ENCODE results near the gene EMILIN3. TPM values are rescaled to one million over a fixed set of nuclear protein-coding genes. Genes with fewer than 3 reads are reported as not detected.
A peak's percentile ranks its signal among the peaks of the same experiment; 100 is the strongest.

The EMILIN3 gene
- polyA plus RNA-seq, 1 experiment = 0.12 TPM

- ChIA-PET CTCF (interaction anchor here (0.8 to 3.6 kb wide), 3 partner anchors 8 to 159 kb away, joined by 3 to 22 read pairs (median 4); partner anchors contain the start of gene LPIN3), POLR2A (no interaction called here)
- Histone ChIP-seq H3K9me3 (ENCODE audit: control insufficient read depth, insufficient read depth, low read length) (no peaks in the 10 kb centered on the region), H3K4me3 (ENCODE audit: low read depth, low read length) (no peak overlapping the region), H3K27ac (ENCODE audit: low read depth, low read length) (no peak overlapping the region), H3K27me3 (ENCODE audit: control insufficient read depth, insufficient read depth, low read length) (no peaks in the 10 kb centered on the region)
- TF ChIP-seq CTCF (IDR thresholded peaks at IDR 0.05; ENCODE audit: low read depth, low read length) = no peak
- DNase-seq (ENCODE audit: low read depth, low spot score) = no peak
Observed at GRCh38 chr20:41331731-41332130, 34.9 kb downstream of the EMILIN3 start.

GRCh38 chr20:41330941-41331340 lies 35.7 kb downstream of the EMILIN3 start:
- Histone ChIP-seq H3K4me3 (ENCODE audit: low read depth, low read length) (no peak overlapping the region), H3K27me3 (ENCODE audit: control insufficient read depth, insufficient read depth, low read length) (no peaks in the 10 kb centered on the region), H3K27ac (ENCODE audit: low read depth, low read length) (no peak overlapping the region), H3K9me3 (ENCODE audit: control insufficient read depth, insufficient read depth, low read length) (no peaks in the 10 kb centered on the region)
- TF ChIP-seq CTCF (IDR thresholded peaks at IDR 0.05; ENCODE audit: low read depth, low read length) = no peak
- ChIA-PET CTCF (interaction anchor here (0.8 to 1.9 kb wide), 4 partner anchors 8 to 234 kb away, joined by 3 to 9 read pairs (median 4); partner anchors contain the start of gene LPIN3), POLR2A (no interaction called here)
- DNase-seq (ENCODE audit: low read depth, low spot score) = no peak

- Histone ChIP-seq H3K4me3 (ENCODE audit: low read depth, low read length) (no peak overlapping the region), H3K27ac (ENCODE audit: low read depth, low read length) (peak overlapping the region; percentile 99), H3K9me3 (ENCODE audit: control insufficient read depth, insufficient read depth, low read length) (no peaks in the 10 kb centered on the region), H3K27me3 (ENCODE audit: control insufficient read depth, insufficient read depth, low read length) (no peaks in the 10 kb centered on the region)
- POLR2A ChIA-PET = interaction anchor here (1.0 to 1.3 kb wide), 3 partner anchors 14 to 107 kb away, joined by 3 to 22 read pairs (median 4); partner anchors contain the start of gene ZHX3
- TF ChIP-seq CTCF (IDR thresholded peaks at IDR 0.05; ENCODE audit: low read depth, low read length) = no peak
- DNase-seq (ENCODE audit: low read depth, low spot score) = no peak
- CTCF ChIA-PET = interaction anchor here (1.0 to 1.9 kb wide), 5 partner anchors 9 to 340 kb away, joined by 3 to 10 read pairs (median 3); partner anchors contain the start of gene LPIN3
Observed at GRCh38 chr20:41330343-41330720, 36.3 kb downstream of the EMILIN3 start.

- peak; percentile 90 for DNase-seq (ENCODE audit: low read depth, low spot score)
- TF ChIP-seq CTCF (IDR thresholded peaks at IDR 0.05; ENCODE audit: low read depth, low read length) = no peak
- Histone ChIP-seq H3K4me3 (ENCODE audit: low read depth, low read length) (no peak overlapping the region), H3K27me3 (ENCODE audit: control insufficient read depth, insufficient read depth, low read length) (no peaks in the 10 kb centered on the region), H3K27ac (ENCODE audit: low read depth, low read length) (peak overlapping the region; percentile 99), H3K9me3 (ENCODE audit: control insufficient read depth, insufficient read depth, low read length) (no peaks in the 10 kb centered on the region)
- POLR2A ChIA-PET = interaction anchor here (0.6 to 1.3 kb wide), 8 partner anchors 11 to 155 kb away, joined by 3 to 22 read pairs (median 3); partner anchors contain the start of genes LPIN3 and ZHX3
- CTCF ChIA-PET = interaction anchor here (0.8 to 1.9 kb wide), 7 partner anchors 10 to 339 kb away, joined by 3 to 10 read pairs (median 5); partner anchors contain the start of gene LPIN3
Observed at GRCh38 chr20:41329435-41330342, 36.9 kb downstream of the EMILIN3 start.
